ENCODE measurements around the gene VMO1. TPM values are rescaled to one million over a fixed set of nuclear protein-coding genes. Genes with fewer than 3 reads are reported as not detected.
"Not testable (repeated sequence)": the region's sequence is repeated elsewhere in the genome, so short reads cannot be mapped to it uniquely, and the experiment has no call there.

The VMO1 gene, protein sequence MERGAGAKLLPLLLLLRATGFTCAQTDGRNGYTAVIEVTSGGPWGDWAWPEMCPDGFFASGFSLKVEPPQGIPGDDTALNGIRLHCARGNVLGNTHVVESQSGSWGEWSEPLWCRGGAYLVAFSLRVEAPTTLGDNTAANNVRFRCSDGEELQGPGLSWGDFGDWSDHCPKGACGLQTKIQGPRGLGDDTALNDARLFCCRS
- not detected for polyA plus RNA-seq (2013)

DNA sequence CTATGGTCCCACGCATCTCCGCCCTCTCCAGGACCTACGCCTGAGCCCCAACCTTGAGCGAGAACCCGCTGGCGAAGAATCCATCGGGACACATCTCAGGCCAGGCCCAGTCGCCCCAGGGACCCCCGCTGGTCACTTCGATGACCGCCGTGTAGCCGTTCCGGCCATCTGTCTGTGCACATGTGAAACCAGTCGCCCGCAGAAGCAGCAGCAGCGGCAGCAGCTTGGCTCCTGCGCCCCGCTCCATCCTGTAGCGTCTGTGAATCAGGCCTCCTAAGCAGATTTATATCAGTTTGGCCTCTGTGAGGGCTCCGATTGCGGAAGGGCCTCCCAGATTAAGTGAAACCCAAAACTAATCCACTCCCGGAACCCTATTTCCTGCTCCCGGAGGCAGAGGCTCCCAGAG is at the start of gene VMO1:
VMO1 (minus strand) TSS at position 259 of the 406 bp plus-strand sequence; CDS start at position 247, 12 bp downstream.
- Histone ChIP-seq H3K27me3 (replicated peaks in 2 of 5; ENCODE audit: control insufficient read depth in 4 of 5, insufficient read depth in 5 of 5, low read length in 4 of 5) (peaks cover 4 to 81% (median 40%) of the 10 kb centered on the region in 5 experiments), H3K9me3 (ENCODE audit: control extremely low read depth in 1 of 5, control insufficient read depth in 4 of 5, insufficient read depth in 2 of 5, low read depth in 1 of 5, low read length in 4 of 5) (no peaks in the 10 kb centered on the region), H3K4me3 (ENCODE audit: control insufficient read depth in 1 of 7, extremely low read depth in 1 of 7, insufficient read depth in 4 of 7, low read depth in 2 of 7, low read length in 6 of 7) (peak within 1 kb of the TSS in 3 of 7 experiments; percentile 24 to 48 (median 36)), H3K27ac (ENCODE audit: insufficient read depth in 1 of 2, low read depth in 1 of 2, low read length in 2 of 2, poor library complexity in 1 of 2, severe bottlenecking in 2 of 2) (no peak within 1 kb of the TSS), H3K4me1 (ENCODE audit: control extremely low read depth in 1 of 4, control insufficient read depth in 4 of 4, insufficient read depth in 4 of 4, low read length in 3 of 4) (peaks cover 0 to 43% (median 30%) of the 10 kb centered on the region in 4 experiments), H3K36me3 (ENCODE audit: control insufficient read depth in 4 of 4, insufficient read depth in 4 of 4, low read length in 3 of 4) (no peaks in the 10 kb centered on the region)
- DNase-seq, result peak in 2 of 3 donors; percentile 48
- CTCF ChIA-PET, result interaction anchor here (0.8 to 5.9 kb wide), 8 partner anchors 12 to 104 kb away, joined by 3 to 40 read pairs (median 4); no protein-coding TSS in a partner anchor
- POLR2A ChIA-PET, result no interaction called here
- WGBS (ENCODE audit: insufficient coverage), result 2% methylated on average over 20 of the region's 24 CpGs

DNA sequence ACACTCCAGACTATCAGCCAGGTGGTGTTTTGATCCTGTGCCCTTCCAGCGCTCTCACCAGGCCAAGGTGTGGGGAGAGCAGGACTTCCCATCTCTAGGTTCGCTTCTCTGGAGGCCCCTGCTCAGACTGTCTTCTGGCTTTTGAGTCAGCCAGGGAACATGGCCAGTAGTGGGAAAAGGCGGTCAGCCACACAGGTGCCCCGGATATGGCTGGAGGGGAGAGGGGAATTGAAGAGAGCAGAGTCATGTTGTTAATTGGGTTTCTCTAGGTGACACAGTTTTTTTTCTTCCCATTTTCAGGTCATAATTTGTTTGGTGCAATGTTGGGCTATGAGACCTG is 48.5 kb upstream of the VMO1 start:
- ChIA-PET CTCF (interaction anchor here (0.6 to 1.5 kb wide), 4 partner anchors 12 to 211 kb away, joined by 3 to 4 read pairs (median 3); no protein-coding TSS in a partner anchor), POLR2A (no interaction called here)
- no peaks in the 10 kb centered on the region for H3K27me3 ChIP-seq (replicated peaks in 2 of 5; ENCODE audit: control insufficient read depth in 4 of 5, insufficient read depth in 5 of 5, low read length in 4 of 5)
- no peaks in the 10 kb centered on the region for H3K9me3 ChIP-seq (ENCODE audit: control extremely low read depth in 1 of 5, control insufficient read depth in 4 of 5, insufficient read depth in 2 of 5, low read depth in 1 of 5, low read length in 4 of 5)
- peak overlapping the region in 1 of 2 experiments; percentile 12 for H3K27ac ChIP-seq (ENCODE audit: insufficient read depth in 1 of 2, low read depth in 1 of 2, low read length in 2 of 2, poor library complexity in 1 of 2, severe bottlenecking in 2 of 2)
- peak overlapping the region in 2 of 7 experiments; percentile 79 to 81 for H3K4me3 ChIP-seq (ENCODE audit: control insufficient read depth in 1 of 7, extremely low read depth in 1 of 7, insufficient read depth in 4 of 7, low read depth in 2 of 7, low read length in 6 of 7)
- peaks cover 4 to 22% (median 12%) of the 10 kb centered on the region in 4 experiments for H3K4me1 ChIP-seq (ENCODE audit: control extremely low read depth in 1 of 4, control insufficient read depth in 4 of 4, insufficient read depth in 4 of 4, low read length in 3 of 4)
- WGBS (ENCODE audit: insufficient coverage), result 98% methylated on average over 4 of the region's 4 CpGs
- peaks cover 0 to 9% (median 5%) of the 10 kb centered on the region in 4 experiments for H3K36me3 ChIP-seq (ENCODE audit: control insufficient read depth in 4 of 4, insufficient read depth in 4 of 4, low read length in 3 of 4)
- DNase-seq, result no peak

DNA sequence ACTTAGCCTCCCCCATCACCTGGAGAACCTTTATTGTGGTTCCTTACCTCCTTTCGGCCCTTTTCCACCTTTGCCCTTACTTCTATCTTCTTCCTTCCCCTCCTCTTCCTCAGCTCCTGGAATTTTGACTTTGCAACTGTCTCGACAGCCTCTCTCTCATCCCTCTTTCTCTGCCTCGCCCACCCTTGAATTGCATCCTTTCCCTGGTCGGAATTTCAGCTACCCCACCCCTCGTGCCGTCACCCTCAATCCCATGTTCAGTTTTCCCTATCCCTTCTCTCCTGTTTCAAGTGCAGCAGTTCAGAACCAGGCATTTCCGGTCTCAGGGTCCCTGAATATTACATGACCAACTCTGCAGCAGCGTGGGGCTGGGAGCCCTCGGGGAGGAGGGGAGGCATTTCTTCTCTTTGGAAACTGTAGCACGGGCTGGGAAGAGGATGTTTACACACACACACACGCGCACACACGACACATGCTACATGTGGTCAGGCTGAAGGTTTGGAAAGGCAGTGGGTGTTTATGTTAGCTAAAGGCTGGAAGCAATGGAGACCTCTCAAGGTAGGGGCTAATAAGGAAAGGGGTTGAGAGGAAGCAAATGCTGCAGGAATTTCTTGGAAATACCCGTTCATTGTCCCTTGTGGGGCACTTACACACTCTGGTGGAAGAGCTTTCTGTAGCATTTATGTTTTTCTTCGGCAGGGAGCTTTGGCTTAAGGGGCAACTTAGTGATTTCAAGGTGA is 47.9 kb upstream of the VMO1 start:
- Histone ChIP-seq H3K9me3 (ENCODE audit: control extremely low read depth in 1 of 5, control insufficient read depth in 4 of 5, insufficient read depth in 2 of 5, low read depth in 1 of 5, low read length in 4 of 5) (no peaks in the 10 kb centered on the region), H3K27me3 (replicated peaks in 2 of 5; ENCODE audit: control insufficient read depth in 4 of 5, insufficient read depth in 5 of 5, low read length in 4 of 5) (no peaks in the 10 kb centered on the region), H3K36me3 (ENCODE audit: control insufficient read depth in 4 of 4, insufficient read depth in 4 of 4, low read length in 3 of 4) (peaks cover 0 to 9% (median 5%) of the 10 kb centered on the region in 4 experiments), H3K4me1 (ENCODE audit: control extremely low read depth in 1 of 4, control insufficient read depth in 4 of 4, insufficient read depth in 4 of 4, low read length in 3 of 4) (peaks cover 4 to 22% (median 12%) of the 10 kb centered on the region in 4 experiments), H3K27ac (ENCODE audit: insufficient read depth in 1 of 2, low read depth in 1 of 2, low read length in 2 of 2, poor library complexity in 1 of 2, severe bottlenecking in 2 of 2) (peak overlapping the region in 1 of 2 experiments; percentile 76), H3K4me3 (ENCODE audit: control insufficient read depth in 1 of 7, extremely low read depth in 1 of 7, insufficient read depth in 4 of 7, low read depth in 2 of 7, low read length in 6 of 7) (peak overlapping the region; percentile 65 to 87 (median 81))
- POLR2A ChIA-PET, result no interaction called here
- CTCF ChIA-PET, result interaction anchor here (0.6 to 1.5 kb wide), 4 partner anchors 13 to 211 kb away, joined by 3 to 4 read pairs (median 3); no protein-coding TSS in a partner anchor
- 19% methylated on average over 6 of the region's 15 CpGs for WGBS (ENCODE audit: insufficient coverage)
- DNase-seq, result peak in 2 of 3 donors; percentile 22 to 36

DNA sequence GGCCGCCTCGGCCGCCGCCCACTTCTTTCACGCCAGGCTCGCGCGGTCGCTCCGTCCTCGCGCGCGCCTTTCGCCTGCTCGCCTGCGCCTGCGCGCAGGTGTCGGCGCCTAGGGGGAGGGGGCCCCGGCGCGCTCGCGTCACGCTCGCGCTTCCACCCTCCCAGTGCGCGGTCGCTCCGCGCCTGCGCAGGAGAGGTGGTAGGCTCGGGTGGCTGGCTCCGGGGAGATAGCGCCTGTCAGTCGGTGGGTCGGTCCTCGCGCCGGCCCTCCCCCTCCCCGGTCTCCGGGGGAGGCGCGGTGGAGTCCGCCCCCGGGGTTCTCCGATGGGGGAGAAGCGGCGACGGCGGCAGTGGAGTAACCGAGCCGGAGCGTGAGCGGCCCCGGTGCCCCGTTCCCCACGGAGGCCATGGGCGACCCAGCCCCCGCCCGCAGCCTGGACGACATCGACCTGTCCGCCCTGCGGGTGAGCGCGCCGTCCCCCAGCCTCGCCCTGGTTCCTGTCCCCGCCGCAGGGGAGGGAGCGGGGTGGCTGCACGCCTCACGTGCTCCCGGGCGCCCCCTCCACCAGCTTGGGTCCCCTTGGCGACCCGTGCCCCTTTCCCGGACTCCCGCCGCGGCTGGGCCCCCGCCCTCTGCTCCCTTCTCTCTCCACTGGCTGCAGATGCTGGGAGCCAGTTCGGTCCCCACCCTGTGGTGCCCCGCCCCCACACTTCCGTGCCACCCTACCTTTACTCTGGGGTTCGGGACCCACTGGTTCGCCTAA is 47.2 kb upstream of the VMO1 start, which contains the start of gene MINK1:
MINK1 (plus strand) TSS at position 163 of the 763 bp plus-strand sequence; CDS start at position 407, 244 bp downstream.
- Histone ChIP-seq H3K9me3 (ENCODE audit: control extremely low read depth in 1 of 5, control insufficient read depth in 4 of 5, insufficient read depth in 2 of 5, low read depth in 1 of 5, low read length in 4 of 5) (no peaks in the 10 kb centered on the region), H3K4me1 (ENCODE audit: control extremely low read depth in 1 of 4, control insufficient read depth in 4 of 4, insufficient read depth in 4 of 4, low read length in 3 of 4) (peaks cover 4 to 22% (median 12%) of the 10 kb centered on the region in 4 experiments), H3K4me3 (ENCODE audit: control insufficient read depth in 1 of 7, extremely low read depth in 1 of 7, insufficient read depth in 4 of 7, low read depth in 2 of 7, low read length in 6 of 7) (peak within 1 kb of the TSS; percentile 65 to 87 (median 81)), H3K27ac (ENCODE audit: insufficient read depth in 1 of 2, low read depth in 1 of 2, low read length in 2 of 2, poor library complexity in 1 of 2, severe bottlenecking in 2 of 2) (peak within 1 kb of the TSS in 1 of 2 experiments; percentile 76), H3K36me3 (ENCODE audit: control insufficient read depth in 4 of 4, insufficient read depth in 4 of 4, low read length in 3 of 4) (peaks cover 0 to 7% (median 5%) of the 10 kb centered on the region in 4 experiments), H3K27me3 (replicated peaks in 2 of 5; ENCODE audit: control insufficient read depth in 4 of 5, insufficient read depth in 5 of 5, low read length in 4 of 5) (peaks cover 0 to 2% (median 0%) of the 10 kb centered on the region in 5 experiments)
- ChIA-PET CTCF (interaction anchor here (1.1 to 1.5 kb wide), 3 partner anchors 14 to 47 kb away, joined by 3 to 4 read pairs (median 3); no protein-coding TSS in a partner anchor), POLR2A (interaction anchor here (0.6 kb wide), 1 partner anchor 53 kb away, joined by 5 read pairs; no protein-coding TSS in a partner anchor)
- WGBS (ENCODE audit: insufficient coverage), result 0% methylated on average over 56 of the region's 91 CpGs
- peak; percentile 90 to 95 (median 94) for DNase-seq

DNA sequence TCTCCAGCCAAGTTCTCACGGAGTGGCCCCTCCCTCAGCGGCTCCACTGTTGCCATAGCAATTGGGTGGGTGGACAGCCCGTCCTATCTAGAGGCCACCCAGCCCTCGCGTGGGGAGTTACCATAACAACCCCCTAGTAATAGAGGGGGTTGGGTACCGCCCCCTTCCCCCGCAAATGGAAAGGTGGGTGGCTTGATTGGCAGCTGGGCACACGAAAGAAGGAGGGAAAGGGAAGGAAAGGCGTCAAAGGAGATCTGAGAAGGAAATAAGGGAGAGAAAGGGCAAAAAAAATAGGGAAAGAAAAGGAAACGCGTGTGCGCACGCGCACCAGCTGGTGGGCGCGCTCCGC is 46.6 kb upstream of the VMO1 start:
- CTCF ChIA-PET; H3K9me3 ChIP-seq (ENCODE audit: control extremely low read depth in 1 of 5, control insufficient read depth in 4 of 5, insufficient read depth in 2 of 5, low read depth in 1 of 5, low read length in 4 of 5); DNase-seq; H3K36me3 ChIP-seq (ENCODE audit: control insufficient read depth in 4 of 4, insufficient read depth in 4 of 4, low read length in 3 of 4); H3K27me3 ChIP-seq (replicated peaks in 2 of 5; ENCODE audit: control insufficient read depth in 4 of 5, insufficient read depth in 5 of 5, low read length in 4 of 5): not testable (repeated sequence)
- Histone ChIP-seq H3K4me1 (ENCODE audit: control extremely low read depth in 1 of 4, control insufficient read depth in 4 of 4, insufficient read depth in 4 of 4, low read length in 3 of 4) (peaks cover 4 to 22% (median 12%) of the 10 kb centered on the region in 4 experiments), H3K4me3 (ENCODE audit: control insufficient read depth in 1 of 7, extremely low read depth in 1 of 7, insufficient read depth in 4 of 7, low read depth in 2 of 7, low read length in 6 of 7) (peak overlapping the region; percentile 65 to 87 (median 81)), H3K27ac (ENCODE audit: insufficient read depth in 1 of 2, low read depth in 1 of 2, low read length in 2 of 2, poor library complexity in 1 of 2, severe bottlenecking in 2 of 2) (peak overlapping the region in 1 of 2 experiments; percentile 76)
- WGBS (ENCODE audit: insufficient coverage), result 0% methylated on average over 2 of the region's 17 CpGs
- POLR2A ChIA-PET, result interaction anchor here (0.6 kb wide), 1 partner anchor 53 kb away, joined by 5 read pairs; no protein-coding TSS in a partner anchor

DNA sequence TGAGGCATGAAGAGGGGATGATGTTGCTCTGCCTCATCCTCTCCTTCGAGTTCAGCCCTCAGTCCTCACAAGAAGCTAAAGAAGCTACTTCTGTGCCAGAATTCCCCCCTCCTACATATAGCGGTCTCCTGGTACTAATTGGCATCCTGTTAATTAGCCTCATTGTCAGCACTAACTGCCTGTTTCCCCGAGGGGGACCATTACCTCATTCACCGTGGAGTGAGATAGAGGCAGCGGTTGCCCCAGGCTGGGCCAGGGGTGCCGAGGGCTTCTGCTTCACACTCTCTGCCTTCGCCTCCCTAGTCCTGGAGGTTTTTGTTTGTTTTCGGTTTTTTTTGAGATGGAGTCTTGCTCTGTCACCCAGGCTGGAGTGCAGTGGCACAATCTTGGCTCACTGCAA is 41.2 kb upstream of the VMO1 start:
- no peak for DNase-seq
- Histone ChIP-seq H3K36me3 (ENCODE audit: control insufficient read depth in 4 of 4, insufficient read depth in 4 of 4, low read length in 3 of 4) (no peaks in the 10 kb centered on the region), H3K4me1 (ENCODE audit: control extremely low read depth in 1 of 4, control insufficient read depth in 4 of 4, insufficient read depth in 4 of 4, low read length in 3 of 4) (no peaks in the 10 kb centered on the region), H3K9me3 (ENCODE audit: control extremely low read depth in 1 of 5, control insufficient read depth in 4 of 5, insufficient read depth in 2 of 5, low read depth in 1 of 5, low read length in 4 of 5) (no peaks in the 10 kb centered on the region), H3K27ac (ENCODE audit: insufficient read depth in 1 of 2, low read depth in 1 of 2, low read length in 2 of 2, poor library complexity in 1 of 2, severe bottlenecking in 2 of 2) (no peak overlapping the region), H3K27me3 (replicated peaks in 2 of 5; ENCODE audit: control insufficient read depth in 4 of 5, insufficient read depth in 5 of 5, low read length in 4 of 5) (peaks cover 0 to 2% (median 0%) of the 10 kb centered on the region in 5 experiments), H3K4me3 (ENCODE audit: control insufficient read depth in 1 of 7, extremely low read depth in 1 of 7, insufficient read depth in 4 of 7, low read depth in 2 of 7, low read length in 6 of 7) (no peak overlapping the region)
- ChIA-PET CTCF (no interaction called here), POLR2A (no interaction called here)
- WGBS (ENCODE audit: insufficient coverage), result 67% methylated on average over 2 of the region's 8 CpGs
